ENCODE results near the gene ATAD1. TPM values are rescaled to one million over a fixed set of nuclear protein-coding genes. Genes with fewer than 3 reads are reported as not detected.

Gene ATAD1
- total and polyA plus RNA-seq, 9 of the 15 experiments (the other 6 are each of a cell fraction or from before 2014, with no cell fraction given) = 11.3 to 33.8 (median 27.3) TPM

GRCh38 chr10:87712913-87713616, 105.0 kb downstream of the ATAD1 start:
- TF ChIP-seq ILF3 (IDR thresholded peaks at IDR 0.05; ENCODE audit: borderline replicate concordance) (no peak), TAF7 (tag; IDR thresholded peaks at IDR 0.05) (no peak), STAG1 (CRISPR knock-in tag; IDR thresholded peaks at IDR 0.05; ENCODE audit: borderline replicate concordance) (no peak), AFF1 (IDR thresholded peaks at IDR 0.05; ENCODE audit: low read depth in 1 of 2, partially characterized antibody in 2 of 2) (no peak), ETV6 (IDR thresholded peaks at IDR 0.05; ENCODE audit: borderline replicate concordance in 1 of 2, low read depth in 2 of 2, low read length in 1 of 2) (no peak), ETV6 (CRISPR knock-in tag; IDR thresholded peaks at IDR 0.05; ENCODE audit: borderline replicate concordance) (no peak), TRIM28 (IDR thresholded peaks at IDR 0.05) (no peak), TEAD1 (CRISPR knock-in tag; IDR thresholded peaks at IDR 0.05) (no peak)
- peaks cover 8 to 9% of the 10 kb centered on the region in 2 experiments; a peak in 4 of 5 replicates for H3K27me3 ChIP-seq (ENCODE audit: control insufficient read depth in 2 of 2, insufficient read depth in 2 of 2, low read length in 2 of 2)
- H3K36me3 ChIP-seq (ENCODE audit: control insufficient read depth, insufficient read depth, low read length) = no peaks in the 10 kb centered on the region
- no peaks in the 10 kb centered on the region for H3K9me1 ChIP-seq (ENCODE audit: control insufficient read depth, insufficient read depth, low read length)
- CTCF ChIA-PET (ENCODE audit: low intra/inter-chr PET ratio) = no interaction called here
- H3K79me2 ChIP-seq (ENCODE audit: control insufficient read depth, insufficient read depth, low read length) = no peaks in the 10 kb centered on the region
- H4K20me1 ChIP-seq (replicated peaks; ENCODE audit: control insufficient read depth, insufficient read depth, low read length) = no peaks in the 10 kb centered on the region
- FAIRE-seq (no peak), ATAC-seq (no peak), DNase-seq (ENCODE audit: extremely low read depth in 1 of 4, low spot score in 3 of 4) (no peak)
- H3K4me1 ChIP-seq (replicated peaks in 1 of 2; ENCODE audit: control insufficient read depth in 2 of 2, insufficient read depth in 2 of 2, low read length in 2 of 2) = no peaks in the 10 kb centered on the region; a peak in 1 of 5 replicates
- in situ Hi-C loops (cut with MboI) (no loop called here), intact Hi-C loops (cut with micrococcal nuclease) (no loop called here)
- no peak overlapping the region for H2AFZ ChIP-seq (ENCODE audit: low read depth, low read length)
- H3K4me2 ChIP-seq (ENCODE audit: insufficient read depth, low read length) = no peak overlapping the region
- no TSS peak for BruUV-seq (replicated peaks)
- no peak overlapping the region for H3K27ac ChIP-seq (ENCODE audit: extremely low read depth, low read depth, low read length)
- WGBS (ENCODE audit: insufficient coverage, low coverage, missing lambda C conversion rate) = 6% methylated on average over 7 of the region's 11 CpGs
- POLR2A ChIA-PET = interaction anchor here (0.7 kb wide), 1 partner anchor 26 kb away, joined by 3 read pairs; no protein-coding TSS in a partner anchor
- H3K4me3 ChIP-seq = no peak overlapping the region
- no peak overlapping the region for H3K9ac ChIP-seq (ENCODE audit: insufficient read depth in 1 of 2, low read depth in 2 of 2, low read length in 2 of 2)
- H3K9me3 ChIP-seq (replicated peaks; ENCODE audit: control insufficient read depth, insufficient read depth, low read depth, low read length) = no peaks in the 10 kb centered on the region
